Measurements from ENCODE around the gene EPHA2.

Gene EPHA2

GRCh38 chr1:16091296-16091695 lies 64.6 kb downstream of the EPHA2 start:
- DNase-seq: no peak

- DNase-seq: no peak
Measured at GRCh38 chr1:16090076-16090826, 65.6 kb downstream of the EPHA2 start.

GRCh38 chr1:16088996-16089395 lies 66.9 kb downstream of the EPHA2 start:
- DNase-seq: no peak

GRCh38 chr1:16088351-16088911 lies 67.4 kb downstream of the EPHA2 start:
- DNase-seq: no peak

- DNase-seq: no peak
Measured at GRCh38 chr1:16087733-16088132, 68.1 kb downstream of the EPHA2 start.

GRCh38 chr1:16085522-16085921 lies 70.3 kb downstream of the EPHA2 start:
- DNase-seq: no peak

- DNase-seq: no peak
Measured at GRCh38 chr1:16083486-16083885, 72.4 kb downstream of the EPHA2 start.

GRCh38 chr1:16082283-16083038 lies 73.4 kb downstream of the EPHA2 start:
- peak; percentile 62 for DNase-seq

GRCh38 chr1:16081636-16082035 lies 74.2 kb downstream of the EPHA2 start:
- no peak for DNase-seq

GRCh38 chr1:16080422-16081150 lies 75.3 kb downstream of the EPHA2 start:
- no peak for DNase-seq

- peak; percentile 72 for DNase-seq
Measured at GRCh38 chr1:16078925-16079656, 76.8 kb downstream of the EPHA2 start.

- DNase-seq: no peak
Measured at GRCh38 chr1:16077406-16078245, 78.2 kb downstream of the EPHA2 start.

- peak; percentile 27 for DNase-seq
Measured at GRCh38 chr1:16076865-16077238, 79.0 kb downstream of the EPHA2 start.

GRCh38 chr1:16076031-16076864 lies 79.6 kb downstream of the EPHA2 start:
- DNase-seq: peak; percentile 91

GRCh38 chr1:16075337-16076030 lies 80.4 kb downstream of the EPHA2 start:
- peak; percentile 56 for DNase-seq
